Smooth muscle cell of the pulmonary artery (primary cell): Measurements from ENCODE around the gene PELI2. TPM values are rescaled to one million over a fixed set of nuclear protein-coding genes. Genes with fewer than 3 reads are reported as not detected.

Experiments
- total RNA-seq: library from RNA; depleted of rRNA; stranded (reverse); fragments of >200 nt; gene quantifications from 2 replicates; pipeline ENCODE4 v1.2.3, GENCODE V29; 2014

PELI2 gene
- 7.6 and 12.8 TPM in 2 replicates for total RNA-seq

GRCh38 chr14:56117765-56118610, at the start of gene PELI2:
Gene PELI2 (plus strand): TSS chr14:56118411. CDS start chr14:56118661, 250 bp downstream.

